Activated CD8-positive, alpha-beta T cell treated with anti-CD3 and anti-CD28 coated beads for 36 hours (primary cell): ENCODE results near the gene AQP9. TPM values are rescaled to one million over a fixed set of nuclear protein-coding genes. Genes with fewer than 3 reads are reported as not detected.
"Not testable (repeated sequence)": the region's sequence is repeated elsewhere in the genome, so short reads cannot be mapped to it uniquely, and the experiment has no call there.

Experiments used
- ATAC-seq: fragments of 200-7000 bp; cut with Tn5 transposase; one replicate; pipeline ENCODE4 v1.10.0; 2021; ENCODE audit warnings: mild to moderate bottlenecking, moderate library complexity
- CTCF ChIA-PET: fragments of 350-600 bp; sonication (Branson Sonifier 250); formaldehyde crosslinking; loops from one replicate; lab custom pipeline; 2021; ENCODE audit warnings: antibody characterized with exemption; lab: Charles Lee
- POLR2A ChIA-PET: fragments of 350-600 bp; sonication (Branson Sonifier 250); formaldehyde crosslinking; loops from one replicate; lab custom pipeline; 2021; ENCODE audit warnings: antibody characterized with exemption; lab: Charles Lee
- DNase-seq: peaks from one replicate; pipeline ENCODE4 v3.0.0-alpha.2; 2020
- H3K27ac Mint-ChIP-seq: one replicate; pipeline ENCODE4 v1.8.0; 2021; ENCODE audit warnings: mild to moderate bottlenecking, mixed read lengths
- H3K27me3 Mint-ChIP-seq: one replicate; pipeline ENCODE4 v1.8.0; 2021; ENCODE audit warnings: mixed read lengths
- H3K36me3 Mint-ChIP-seq: one replicate; pipeline ENCODE4 v1.8.0; 2021; ENCODE audit warnings: low read depth, mixed read lengths
- H3K4me1 Mint-ChIP-seq: one replicate; pipeline ENCODE4 v1.8.0; 2021; ENCODE audit warnings: low read depth, mixed read lengths
- H3K4me3 Mint-ChIP-seq: one replicate; pipeline ENCODE4 v1.8.0; 2021; ENCODE audit warnings: mild to moderate bottlenecking, moderate library complexity, mixed read lengths
- H3K9me3 Mint-ChIP-seq: one replicate; pipeline ENCODE4 v1.8.0; 2021; ENCODE audit warnings: mixed read lengths
- intact Hi-C: fragments of 100-400 bp; cut with micrococcal nuclease; formaldehyde crosslinking; loops from one replicate; pipeline ENCODE4 v1.10.0; 2022
- total RNA-seq, 2 experiments: library from RNA; stranded (reverse); gene quantifications; one replicate each; pipeline ENCODE4 v1.2.3, GENCODE V29; 2021
- TF ChIP-seq, protein P1 (sequence below): fragments of 200-600 bp; IDR thresholded peaks from one replicate; pipeline ENCODE4 v1.8.0; 2022; ENCODE audit warnings: antibody characterized with exemption, mild to moderate bottlenecking

AQP9 gene
- total RNA-seq, 2 experiments from 2014 or later = not detected

DNA sequence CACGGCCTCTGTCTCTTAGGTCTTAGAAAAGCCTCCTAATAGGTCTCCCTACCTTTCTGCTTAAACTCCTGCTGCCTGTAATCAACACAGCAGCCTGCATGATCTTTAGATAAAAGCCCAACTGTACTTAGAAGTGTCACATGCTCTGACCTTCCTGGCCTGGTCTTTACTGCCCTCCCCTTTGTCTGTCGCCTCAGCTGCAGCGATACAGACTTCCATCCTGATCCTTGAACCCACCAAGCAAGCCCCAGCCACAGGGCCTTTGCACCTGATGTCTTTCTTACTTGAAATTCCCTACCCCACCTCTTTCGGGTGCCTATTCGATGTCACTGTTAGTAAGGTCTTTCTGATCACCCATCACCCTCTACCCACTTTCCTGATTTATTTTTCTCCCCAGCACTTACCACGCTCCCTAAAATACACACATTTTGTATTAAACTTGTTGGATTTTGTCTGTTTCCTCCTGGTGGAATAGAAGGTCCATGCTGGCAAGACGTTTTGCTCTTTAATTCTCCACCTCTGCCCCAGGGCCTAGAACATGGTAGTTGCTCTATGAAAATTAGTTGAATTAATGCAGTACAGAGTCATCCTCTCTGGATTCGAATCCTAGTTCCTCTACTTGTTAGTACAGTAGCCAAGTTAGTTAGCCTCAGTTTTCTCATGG, 51.1 kb downstream of the AQP9 start:
- peaks cover 21% of the 10 kb centered on the region for H3K27me3 Mint-ChIP-seq
- ChIA-PET POLR2A (no interaction called here), CTCF (no interaction called here)
- H3K36me3 Mint-ChIP-seq = no peaks in the 10 kb centered on the region
- no peak for DNase-seq
- H3K4me3 Mint-ChIP-seq = no peak overlapping the region
- intact Hi-C loops = loop anchor here (10.0 kb wide), 2 partner anchors 114 to 144 kb away; no protein-coding TSS in a partner anchor
- no peaks in the 10 kb centered on the region for H3K9me3 Mint-ChIP-seq
- no peak overlapping the region for H3K27ac Mint-ChIP-seq
- peaks cover 8% of the 10 kb centered on the region for H3K4me1 Mint-ChIP-seq
- TF ChIP-seq, protein P1, sequence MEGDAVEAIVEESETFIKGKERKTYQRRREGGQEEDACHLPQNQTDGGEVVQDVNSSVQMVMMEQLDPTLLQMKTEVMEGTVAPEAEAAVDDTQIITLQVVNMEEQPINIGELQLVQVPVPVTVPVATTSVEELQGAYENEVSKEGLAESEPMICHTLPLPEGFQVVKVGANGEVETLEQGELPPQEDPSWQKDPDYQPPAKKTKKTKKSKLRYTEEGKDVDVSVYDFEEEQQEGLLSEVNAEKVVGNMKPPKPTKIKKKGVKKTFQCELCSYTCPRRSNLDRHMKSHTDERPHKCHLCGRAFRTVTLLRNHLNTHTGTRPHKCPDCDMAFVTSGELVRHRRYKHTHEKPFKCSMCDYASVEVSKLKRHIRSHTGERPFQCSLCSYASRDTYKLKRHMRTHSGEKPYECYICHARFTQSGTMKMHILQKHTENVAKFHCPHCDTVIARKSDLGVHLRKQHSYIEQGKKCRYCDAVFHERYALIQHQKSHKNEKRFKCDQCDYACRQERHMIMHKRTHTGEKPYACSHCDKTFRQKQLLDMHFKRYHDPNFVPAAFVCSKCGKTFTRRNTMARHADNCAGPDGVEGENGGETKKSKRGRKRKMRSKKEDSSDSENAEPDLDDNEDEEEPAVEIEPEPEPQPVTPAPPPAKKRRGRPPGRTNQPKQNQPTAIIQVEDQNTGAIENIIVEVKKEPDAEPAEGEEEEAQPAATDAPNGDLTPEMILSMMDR = no peak
- no peak for ATAC-seq

DNA sequence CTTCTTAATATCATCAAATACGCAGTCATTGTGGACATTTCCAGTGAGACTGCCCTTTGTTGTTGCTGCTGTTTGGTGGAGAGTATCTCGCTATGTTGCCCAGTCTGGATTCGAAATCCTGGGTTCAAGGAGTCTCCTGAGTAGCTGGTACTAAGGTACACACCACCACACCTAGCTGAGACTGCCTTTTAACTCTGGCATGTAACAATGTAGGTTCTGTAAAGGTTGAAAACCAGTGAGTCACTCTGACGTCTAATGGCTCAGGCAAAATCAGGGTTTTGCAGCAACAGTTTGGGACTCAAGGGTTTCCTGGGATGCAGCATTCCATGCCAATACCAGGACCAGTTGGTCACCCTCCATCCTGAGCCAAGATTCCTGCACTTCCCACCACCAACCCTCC, 52.2 kb downstream of the AQP9 start:
- no peak for DNase-seq
- peaks cover 28% of the 10 kb centered on the region for H3K27me3 Mint-ChIP-seq
- H3K4me1 Mint-ChIP-seq = peaks cover 1% of the 10 kb centered on the region
- intact Hi-C loops = no loop called here
- ChIA-PET CTCF (no interaction called here), POLR2A (no interaction called here)
- H3K36me3 Mint-ChIP-seq = no peaks in the 10 kb centered on the region
- no peak for ATAC-seq
- H3K4me3 Mint-ChIP-seq = no peak overlapping the region
- H3K9me3 Mint-ChIP-seq = no peaks in the 10 kb centered on the region
- no peak overlapping the region for H3K27ac Mint-ChIP-seq
- TF ChIP-seq, protein P1 = no peak

DNA sequence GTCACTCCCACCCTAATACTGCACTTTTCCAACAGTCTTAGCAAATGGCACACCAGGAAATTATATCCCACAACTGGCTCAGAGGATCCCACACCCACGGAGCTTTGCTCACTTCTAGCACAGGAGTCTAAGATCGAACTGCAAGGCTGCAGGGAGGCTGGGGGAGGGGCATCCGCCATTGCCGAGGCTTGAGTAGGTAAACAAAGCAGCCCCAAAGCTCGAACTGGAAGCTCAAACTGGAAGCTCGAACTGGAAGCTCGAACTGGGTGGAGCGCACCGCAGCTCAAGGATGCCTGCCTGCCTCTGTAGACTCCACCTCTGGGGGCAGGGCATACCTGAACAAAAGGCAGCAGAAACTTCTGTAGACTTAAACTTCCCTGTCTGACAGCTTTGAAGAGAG, 55.5 kb downstream of the AQP9 start:
- H3K9me3 Mint-ChIP-seq, H3K36me3 Mint-ChIP-seq, H3K4me3 Mint-ChIP-seq, ATAC-seq, intact Hi-C loops, POLR2A ChIA-PET, H3K27ac Mint-ChIP-seq, H3K4me1 Mint-ChIP-seq, DNase-seq: not testable (repeated sequence)
- H3K27me3 Mint-ChIP-seq = peaks cover 30% of the 10 kb centered on the region
- CTCF ChIA-PET = interaction anchor here (1.4 to 2.3 kb wide), 2 partner anchors 19 to 34 kb away, joined by 3 to 8 read pairs; no protein-coding TSS in a partner anchor

DNA sequence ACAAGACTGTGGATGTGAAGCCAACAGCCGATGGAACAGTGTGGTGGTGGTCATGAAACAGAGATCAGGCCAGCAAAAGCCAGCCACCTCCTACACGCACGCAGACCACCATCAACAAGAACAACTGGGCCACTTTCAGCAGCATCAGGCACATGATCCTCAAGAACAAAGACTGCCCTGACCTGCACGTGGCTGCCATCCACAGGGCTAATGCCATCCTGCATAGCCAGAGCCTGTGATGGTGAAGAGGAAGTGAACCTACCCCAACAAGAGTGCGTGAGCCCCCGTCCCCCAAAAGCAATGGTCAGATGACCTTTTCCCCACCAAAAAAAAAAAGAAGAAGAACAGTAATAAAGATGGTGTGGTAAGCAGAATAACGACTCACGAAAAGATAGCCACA, 62.6 kb downstream of the AQP9 start:
- TF ChIP-seq, protein P1 = no peak
- CTCF ChIA-PET = no interaction called here

DNA sequence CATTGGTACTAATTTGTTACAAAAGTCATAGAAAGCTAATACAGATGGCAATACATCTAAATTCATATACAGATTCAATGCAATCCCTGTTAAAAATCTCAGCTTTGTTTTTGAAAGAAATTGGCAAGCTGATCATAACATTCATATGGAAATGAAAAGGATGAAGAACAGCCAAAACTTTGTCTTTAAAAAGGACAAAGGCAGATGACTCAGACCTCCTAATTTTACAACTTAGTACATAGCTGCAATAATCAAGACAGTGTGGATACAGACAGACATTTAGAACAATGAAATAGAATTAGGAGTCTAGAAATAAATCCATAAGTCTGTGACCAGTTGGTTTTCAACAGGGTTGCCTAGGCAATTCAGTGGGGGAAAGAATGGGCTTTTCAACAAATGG, 63.3 kb downstream of the AQP9 start:
- H3K27ac Mint-ChIP-seq = no peak overlapping the region

More for the DNA sequence above, 62.6 kb downstream of the AQP9 start:
- Mint-ChIP-seq H3K4me3 (no peak overlapping the region), H3K36me3 (no peaks in the 10 kb centered on the region), H3K9me3 (no peaks in the 10 kb centered on the region), H3K27me3 (peaks cover 7% of the 10 kb centered on the region), H3K27ac (no peak overlapping the region), H3K4me1 (no peaks in the 10 kb centered on the region)
- no peak for DNase-seq
- ATAC-seq = no peak
- intact Hi-C loops = no loop called here
- POLR2A ChIA-PET = no interaction called here

More for the DNA sequence above, 63.3 kb downstream of the AQP9 start:
- DNase-seq (no peak), ATAC-seq (no peak)
- POLR2A ChIA-PET = no interaction called here
- peaks cover 2% of the 10 kb centered on the region for H3K27me3 Mint-ChIP-seq
- H3K9me3 Mint-ChIP-seq = no peaks in the 10 kb centered on the region
- CTCF ChIA-PET = no interaction called here
- TF ChIP-seq, protein P1 = no peak
- H3K4me3 Mint-ChIP-seq = no peak overlapping the region
- intact Hi-C loops = no loop called here
- H3K4me1 Mint-ChIP-seq = no peaks in the 10 kb centered on the region
- H3K36me3 Mint-ChIP-seq = no peaks in the 10 kb centered on the region
